HepG2 (cell line): ENCODE measurements around the gene WNT3. TPM values are rescaled to one million over a fixed set of nuclear protein-coding genes. Genes with fewer than 3 reads are reported as not detected.

Source experiments
- FOSL2 ChIP-seq: sonication (generic); formaldehyde crosslinking; IDR thresholded peaks from 2 replicates; pipeline ENCODE4 v1.4.0; 2020; ENCODE audit warnings: missing genetic modification reagents
- KAT7 ChIP-seq: IDR thresholded peaks from 2 replicates; pipeline ENCODE4 v1.6.1; 2018; ENCODE audit warnings: borderline replicate concordance, missing compliant biosample characterization
- KDM5A ChIP-seq: fragments of 200-600 bp; sonication (generic); IDR thresholded peaks from 2 replicates; pipeline ENCODE4 v1.7.0; 2018; ENCODE audit warnings: antibody characterized with exemption, mild to moderate bottlenecking, low read length, borderline replicate concordance
- MTF2 ChIP-seq: sonication (generic); formaldehyde crosslinking; IDR thresholded peaks from 2 replicates; pipeline ENCODE4 v1.5.0; 2020; ENCODE audit warnings: missing genetic modification reagents, borderline replicate concordance
- MXD4 ChIP-seq: IDR thresholded peaks from 2 replicates; pipeline ENCODE4 v1.6.1; 2016; ENCODE audit warnings: mild to moderate bottlenecking, missing biosample characterization, missing genetic modification reagents
- POLR2G ChIP-seq: fragments of 200-400 bp; formaldehyde crosslinking; IDR thresholded peaks from 2 replicates; pipeline ENCODE4 v1.6.1; 2018; ENCODE audit warnings: mild to moderate bottlenecking, low read depth, low read length, moderate library complexity
- SNAPC2 ChIP-seq: sonication (generic); formaldehyde crosslinking; IDR thresholded peaks from 2 replicates; pipeline ENCODE4 v1.8.1; 2022; ENCODE audit warnings: mild to moderate bottlenecking, missing genetic modification reagents
- TBX2 ChIP-seq: sonication (generic); formaldehyde crosslinking; IDR thresholded peaks from 2 replicates; pipeline ENCODE4 v1.5.0; 2020; ENCODE audit warnings: missing genetic modification reagents, mild to moderate bottlenecking, borderline replicate concordance
- TOPORS ChIP-seq: sonication (generic); formaldehyde crosslinking; IDR thresholded peaks from 2 replicates; pipeline ENCODE4 v1.8.0; 2023; ENCODE audit warnings: mild to moderate bottlenecking, missing genetic modification reagents
- ZMYM3 ChIP-seq: sonication (generic); formaldehyde crosslinking; IDR thresholded peaks from 2 replicates; pipeline ENCODE4 v1.5.1; 2020; ENCODE audit warnings: mild to moderate bottlenecking, missing genetic modification reagents
- ZNF780A ChIP-seq: sonication (generic); formaldehyde crosslinking; IDR thresholded peaks from 2 replicates; pipeline ENCODE4 v1.8.0; 2022; ENCODE audit warnings: mild to moderate bottlenecking, missing genetic modification reagents, moderate library complexity
- ZSCAN20 ChIP-seq: sonication (generic); formaldehyde crosslinking; IDR thresholded peaks from 2 replicates; pipeline ENCODE4 v1.4.0; 2020; ENCODE audit warnings: missing genetic modification reagents, mild to moderate bottlenecking, borderline replicate concordance
- polyA plus RNA-seq, 8 experiments: library from polyadenylated mRNA; depleted of rRNA in 3 of 8; stranded (reverse) in 7 of 8; unstranded in 1 of 8; fragments of >200 nt; fragmentation: Illumina TruSeq in 4 of 8; extraction: Trizol in 4 of 8; gene quantifications; 2 replicates each; pipeline versions ENCODE4 v1.2.1 to v1.2.3, GENCODE V29; 2011 to 2016; ENCODE audit warnings: low read depth in 4 of 8, missing spikeins in 1 of 8, mixed read lengths in 1 of 8; ENCODE audit not compliant: insufficient read depth in 1 of 8
- total RNA-seq, 5 experiments: library from RNA; depleted of rRNA; stranded (reverse); fragments of >200 nt; fragmentation: Illumina TruSeq; extraction: Trizol; gene quantifications; 2 replicates each; pipeline ENCODE4 v1.2.3, GENCODE V29; 2016; ENCODE audit warnings: low read depth in 1 of 5
- TF ChIP-seq, protein P1 (sequence below): sonication (generic); formaldehyde crosslinking; conservative IDR thresholded peaks from 2 replicates; pipeline ENCODE4 v1.8.0; 2022; ENCODE audit warnings: mild to moderate bottlenecking, moderate library complexity, missing genetic modification reagents
- TF ChIP-seq, protein P2 (sequence below): sonication (generic); formaldehyde crosslinking; IDR thresholded peaks from 2 replicates; pipeline ENCODE4 v1.4.0; 2020; ENCODE audit warnings: missing genetic modification reagents
- TF ChIP-seq, protein P3 (sequence below): sonication (generic); formaldehyde crosslinking; IDR thresholded peaks from 2 replicates; pipeline ENCODE4 v1.4.0; 2020; ENCODE audit warnings: mild to moderate bottlenecking, missing genetic modification reagents, borderline replicate concordance
- TF ChIP-seq, protein P4 (sequence below): sonication (generic); formaldehyde crosslinking; IDR thresholded peaks from 2 replicates; pipeline ENCODE4 v1.4.0; 2020; ENCODE audit warnings: missing genetic modification reagents
- TF ChIP-seq, protein P5 (sequence below): IDR thresholded peaks from 2 replicates; pipeline ENCODE4 v1.6.1; 2016; ENCODE audit warnings: low read depth, borderline replicate concordance

The WNT3 gene
- total and polyA plus RNA-seq, 2 of the 13 experiments (the other 11 are each of a cell fraction or from before 2014, with no cell fraction given), result 8.5 to 10.3 TPM

DNA sequence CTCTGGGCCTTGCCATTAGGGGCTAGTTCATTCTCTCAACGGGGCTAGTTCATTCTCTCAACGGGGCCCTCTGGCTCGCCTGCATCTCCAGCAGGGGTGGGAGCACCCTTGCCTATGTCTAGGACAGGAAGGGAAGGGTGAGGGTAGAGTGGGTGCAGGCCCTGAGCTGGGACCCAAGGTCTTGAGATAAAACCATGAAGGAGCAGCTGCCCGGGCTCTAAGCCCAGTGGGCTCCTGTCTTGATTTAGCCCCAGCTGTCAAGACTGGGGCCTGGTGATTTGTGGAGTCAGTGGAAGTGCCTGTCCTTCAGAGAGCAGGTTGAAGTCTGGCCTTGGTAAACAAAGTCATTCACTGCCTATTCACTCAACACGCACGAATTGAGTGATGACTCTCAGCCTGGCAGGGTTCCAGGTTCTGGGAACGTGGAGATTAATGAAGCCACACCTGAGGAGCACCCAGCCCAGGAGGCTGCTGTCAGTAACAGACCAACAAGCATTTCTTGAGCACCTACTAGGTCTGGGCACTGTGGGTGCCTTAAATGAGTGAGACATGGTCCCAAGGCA is 35.4 kb downstream of the WNT3 start (continued):
- TF ChIP-seq TBX2 (CRISPR knock-in tag) (peak; percentile 60; the same call in 1 of the 2 replicates), FOSL2 (CRISPR knock-in tag) (peak; percentile 83), KAT7 (no peak), ZSCAN20 (CRISPR knock-in tag) (no peak), POLR2G (no peak), SNAPC2 (CRISPR knock-in tag) (no peak), MTF2 (CRISPR knock-in tag) (no peak), ZNF780A (CRISPR knock-in tag) (no peak), KDM5A (no peak), TOPORS (CRISPR knock-in tag) (no peak), ZMYM3 (CRISPR knock-in tag) (peak; percentile 90; the same call in 1 of the 2 replicates), MXD4 (CRISPR knock-in tag) (no peak)
- TF ChIP-seq, protein P1, sequence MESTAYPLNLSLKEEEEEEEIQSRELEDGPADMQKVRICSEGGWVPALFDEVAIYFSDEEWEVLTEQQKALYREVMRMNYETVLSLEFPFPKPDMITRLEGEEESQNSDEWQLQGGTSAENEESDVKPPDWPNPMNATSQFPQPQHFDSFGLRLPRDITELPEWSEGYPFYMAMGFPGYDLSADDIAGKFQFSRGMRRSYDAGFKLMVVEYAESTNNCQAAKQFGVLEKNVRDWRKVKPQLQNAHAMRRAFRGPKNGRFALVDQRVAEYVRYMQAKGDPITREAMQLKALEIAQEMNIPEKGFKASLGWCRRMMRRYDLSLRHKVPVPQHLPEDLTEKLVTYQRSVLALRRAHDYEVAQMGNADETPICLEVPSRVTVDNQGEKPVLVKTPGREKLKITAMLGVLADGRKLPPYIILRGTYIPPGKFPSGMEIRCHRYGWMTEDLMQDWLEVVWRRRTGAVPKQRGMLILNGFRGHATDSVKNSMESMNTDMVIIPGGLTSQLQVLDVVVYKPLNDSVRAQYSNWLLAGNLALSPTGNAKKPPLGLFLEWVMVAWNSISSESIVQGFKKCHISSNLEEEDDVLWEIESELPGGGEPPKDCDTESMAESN (CRISPR knock-in tag), result no peak
- TF ChIP-seq, protein P2, sequence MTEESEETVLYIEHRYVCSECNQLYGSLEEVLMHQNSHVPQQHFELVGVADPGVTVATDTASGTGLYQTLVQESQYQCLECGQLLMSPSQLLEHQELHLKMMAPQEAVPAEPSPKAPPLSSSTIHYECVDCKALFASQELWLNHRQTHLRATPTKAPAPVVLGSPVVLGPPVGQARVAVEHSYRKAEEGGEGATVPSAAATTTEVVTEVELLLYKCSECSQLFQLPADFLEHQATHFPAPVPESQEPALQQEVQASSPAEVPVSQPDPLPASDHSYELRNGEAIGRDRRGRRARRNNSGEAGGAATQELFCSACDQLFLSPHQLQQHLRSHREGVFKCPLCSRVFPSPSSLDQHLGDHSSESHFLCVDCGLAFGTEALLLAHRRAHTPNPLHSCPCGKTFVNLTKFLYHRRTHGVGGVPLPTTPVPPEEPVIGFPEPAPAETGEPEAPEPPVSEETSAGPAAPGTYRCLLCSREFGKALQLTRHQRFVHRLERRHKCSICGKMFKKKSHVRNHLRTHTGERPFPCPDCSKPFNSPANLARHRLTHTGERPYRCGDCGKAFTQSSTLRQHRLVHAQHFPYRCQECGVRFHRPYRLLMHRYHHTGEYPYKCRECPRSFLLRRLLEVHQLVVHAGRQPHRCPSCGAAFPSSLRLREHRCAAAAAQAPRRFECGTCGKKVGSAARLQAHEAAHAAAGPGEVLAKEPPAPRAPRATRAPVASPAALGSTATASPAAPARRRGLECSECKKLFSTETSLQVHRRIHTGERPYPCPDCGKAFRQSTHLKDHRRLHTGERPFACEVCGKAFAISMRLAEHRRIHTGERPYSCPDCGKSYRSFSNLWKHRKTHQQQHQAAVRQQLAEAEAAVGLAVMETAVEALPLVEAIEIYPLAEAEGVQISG (CRISPR knock-in tag), result peak; percentile 36; the same call in 1 of the 2 replicates
- TF ChIP-seq, protein P3, sequence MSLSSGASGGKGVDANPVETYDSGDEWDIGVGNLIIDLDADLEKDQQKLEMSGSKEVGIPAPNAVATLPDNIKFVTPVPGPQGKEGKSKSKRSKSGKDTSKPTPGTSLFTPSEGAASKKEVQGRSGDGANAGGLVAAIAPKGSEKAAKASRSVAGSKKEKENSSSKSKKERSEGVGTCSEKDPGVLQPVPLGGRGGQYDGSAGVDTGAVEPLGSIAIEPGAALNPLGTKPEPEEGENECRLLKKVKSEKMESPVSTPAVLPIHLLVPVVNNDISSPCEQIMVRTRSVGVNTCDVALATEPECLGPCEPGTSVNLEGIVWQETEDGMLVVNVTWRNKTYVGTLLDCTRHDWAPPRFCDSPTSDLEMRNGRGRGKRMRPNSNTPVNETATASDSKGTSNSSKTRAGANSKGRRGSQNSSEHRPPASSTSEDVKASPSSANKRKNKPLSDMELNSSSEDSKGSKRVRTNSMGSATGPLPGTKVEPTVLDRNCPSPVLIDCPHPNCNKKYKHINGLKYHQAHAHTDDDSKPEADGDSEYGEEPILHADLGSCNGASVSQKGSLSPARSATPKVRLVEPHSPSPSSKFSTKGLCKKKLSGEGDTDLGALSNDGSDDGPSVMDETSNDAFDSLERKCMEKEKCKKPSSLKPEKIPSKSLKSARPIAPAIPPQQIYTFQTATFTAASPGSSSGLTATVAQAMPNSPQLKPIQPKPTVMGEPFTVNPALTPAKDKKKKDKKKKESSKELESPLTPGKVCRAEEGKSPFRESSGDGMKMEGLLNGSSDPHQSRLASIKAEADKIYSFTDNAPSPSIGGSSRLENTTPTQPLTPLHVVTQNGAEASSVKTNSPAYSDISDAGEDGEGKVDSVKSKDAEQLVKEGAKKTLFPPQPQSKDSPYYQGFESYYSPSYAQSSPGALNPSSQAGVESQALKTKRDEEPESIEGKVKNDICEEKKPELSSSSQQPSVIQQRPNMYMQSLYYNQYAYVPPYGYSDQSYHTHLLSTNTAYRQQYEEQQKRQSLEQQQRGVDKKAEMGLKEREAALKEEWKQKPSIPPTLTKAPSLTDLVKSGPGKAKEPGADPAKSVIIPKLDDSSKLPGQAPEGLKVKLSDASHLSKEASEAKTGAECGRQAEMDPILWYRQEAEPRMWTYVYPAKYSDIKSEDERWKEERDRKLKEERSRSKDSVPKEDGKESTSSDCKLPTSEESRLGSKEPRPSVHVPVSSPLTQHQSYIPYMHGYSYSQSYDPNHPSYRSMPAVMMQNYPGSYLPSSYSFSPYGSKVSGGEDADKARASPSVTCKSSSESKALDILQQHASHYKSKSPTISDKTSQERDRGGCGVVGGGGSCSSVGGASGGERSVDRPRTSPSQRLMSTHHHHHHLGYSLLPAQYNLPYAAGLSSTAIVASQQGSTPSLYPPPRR (CRISPR knock-in tag), result peak; percentile 51; the same call in 1 of the 2 replicates
- TF ChIP-seq, protein P4, sequence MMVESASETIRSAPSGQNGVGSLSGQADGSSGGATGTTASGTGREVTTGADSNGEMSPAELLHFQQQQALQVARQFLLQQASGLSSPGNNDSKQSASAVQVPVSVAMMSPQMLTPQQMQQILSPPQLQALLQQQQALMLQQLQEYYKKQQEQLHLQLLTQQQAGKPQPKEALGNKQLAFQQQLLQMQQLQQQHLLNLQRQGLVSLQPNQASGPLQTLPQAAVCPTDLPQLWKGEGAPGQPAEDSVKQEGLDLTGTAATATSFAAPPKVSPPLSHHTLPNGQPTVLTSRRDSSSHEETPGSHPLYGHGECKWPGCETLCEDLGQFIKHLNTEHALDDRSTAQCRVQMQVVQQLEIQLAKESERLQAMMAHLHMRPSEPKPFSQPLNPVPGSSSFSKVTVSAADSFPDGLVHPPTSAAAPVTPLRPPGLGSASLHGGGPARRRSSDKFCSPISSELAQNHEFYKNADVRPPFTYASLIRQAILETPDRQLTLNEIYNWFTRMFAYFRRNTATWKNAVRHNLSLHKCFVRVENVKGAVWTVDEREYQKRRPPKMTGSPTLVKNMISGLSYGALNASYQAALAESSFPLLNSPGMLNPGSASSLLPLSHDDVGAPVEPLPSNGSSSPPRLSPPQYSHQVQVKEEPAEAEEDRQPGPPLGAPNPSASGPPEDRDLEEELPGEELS (CRISPR knock-in tag), result 0 out of 2 replicates have a peak, but pooled peaks have one; percentile 46
- TF ChIP-seq, protein P5, sequence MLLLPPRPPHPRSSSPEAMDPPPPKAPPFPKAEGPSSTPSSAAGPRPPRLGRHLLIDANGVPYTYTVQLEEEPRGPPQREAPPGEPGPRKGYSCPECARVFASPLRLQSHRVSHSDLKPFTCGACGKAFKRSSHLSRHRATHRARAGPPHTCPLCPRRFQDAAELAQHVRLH, result no peak
